ENCODE results near the gene BMPR1A. TPM values are rescaled to one million over a fixed set of nuclear protein-coding genes. Genes with fewer than 3 reads are reported as not detected.
"Not testable (repeated sequence)": the region's sequence is repeated elsewhere in the genome, so short reads cannot be mapped to it uniquely, and the experiment has no call there.

The BMPR1A gene
- total RNA-seq, 2 experiments from 2014 or later, result 2.9 to 6.8 TPM

DNA sequence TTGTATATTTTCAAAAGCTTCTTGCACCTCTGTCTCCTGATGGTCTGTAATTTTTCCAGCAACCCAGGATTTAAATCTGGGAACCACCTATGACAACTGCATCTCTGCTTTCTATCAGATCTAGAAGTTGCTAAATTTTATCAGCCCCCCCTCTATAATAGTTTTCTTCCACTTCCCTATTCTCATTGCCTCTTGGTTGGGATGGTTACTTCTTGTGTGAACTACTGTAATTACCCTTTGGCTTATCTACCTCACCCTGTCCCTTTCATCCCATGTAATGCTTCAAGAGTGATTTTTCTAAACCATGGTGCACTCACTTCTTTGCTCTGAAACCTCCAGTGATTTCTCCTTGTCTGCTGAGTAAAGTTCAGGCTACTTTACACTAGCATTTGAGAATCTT, 92.3 kb downstream of the BMPR1A start:
- CTCF ChIA-PET, result interaction anchor here (1.0 to 1.1 kb wide), 2 partner anchors 39 to 45 kb away, joined by 3 to 4 read pairs; no protein-coding TSS in a partner anchor
- Mint-ChIP-seq H3K4me1 (ENCODE audit: low read depth) (no peaks in the 10 kb centered on the region), H3K27ac (no peak overlapping the region), H3K9me3 (no peaks in the 10 kb centered on the region), H3K36me3 (ENCODE audit: low read depth) (peaks cover 4% of the 10 kb centered on the region), H3K4me3 (no peak overlapping the region), H3K27me3 (ENCODE audit: low read depth) (no peaks in the 10 kb centered on the region)
- intact Hi-C loops (cut with micrococcal nuclease), result no loop called here
- DNase-seq, result no peak

DNA sequence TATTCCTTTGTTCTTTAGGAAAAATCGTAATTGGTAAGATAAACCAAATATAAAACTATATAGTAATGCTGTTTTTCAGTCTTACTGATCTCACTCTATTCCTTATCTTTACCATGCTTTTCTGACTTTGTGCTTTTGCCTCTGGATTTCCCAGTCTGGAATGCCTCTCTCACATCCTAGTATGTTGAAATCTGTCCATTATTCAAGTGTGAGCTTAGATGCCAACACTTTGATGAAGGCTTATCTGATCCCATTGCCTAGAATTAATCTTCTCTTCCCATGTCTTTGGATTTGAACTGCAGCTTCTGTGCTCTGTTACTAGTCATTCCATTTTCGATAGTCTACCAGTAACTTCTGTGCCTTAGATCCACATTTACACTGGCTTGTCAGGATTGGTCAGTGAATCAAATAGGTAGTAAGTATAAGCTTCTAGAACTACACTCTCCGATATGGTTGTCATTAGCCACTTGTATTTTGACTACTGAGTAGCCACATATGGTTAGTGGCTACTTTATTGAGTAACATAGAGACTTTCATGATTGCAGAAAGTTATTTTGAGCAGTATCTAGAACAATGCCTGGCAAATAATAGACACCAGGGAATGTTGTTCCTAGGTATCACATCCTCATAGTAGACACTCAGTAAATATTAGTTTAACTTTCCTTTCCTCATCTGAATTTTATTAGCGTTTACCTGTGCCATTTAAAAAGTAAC, 92.9 kb downstream of the BMPR1A start:
- no peaks in the 10 kb centered on the region for H3K27me3 Mint-ChIP-seq (ENCODE audit: low read depth)
- no peak overlapping the region for H3K27ac Mint-ChIP-seq
- no peaks in the 10 kb centered on the region for H3K4me1 Mint-ChIP-seq (ENCODE audit: low read depth)
- CTCF ChIA-PET, result interaction anchor here (1.0 to 1.1 kb wide), 2 partner anchors 38 to 44 kb away, joined by 3 to 4 read pairs; no protein-coding TSS in a partner anchor
- peaks cover 4% of the 10 kb centered on the region for H3K36me3 Mint-ChIP-seq (ENCODE audit: low read depth)
- H3K9me3 Mint-ChIP-seq, result no peaks in the 10 kb centered on the region
- H3K4me3 Mint-ChIP-seq, result no peak overlapping the region
- intact Hi-C loops (cut with micrococcal nuclease), result no loop called here
- DNase-seq, result no peak

DNA sequence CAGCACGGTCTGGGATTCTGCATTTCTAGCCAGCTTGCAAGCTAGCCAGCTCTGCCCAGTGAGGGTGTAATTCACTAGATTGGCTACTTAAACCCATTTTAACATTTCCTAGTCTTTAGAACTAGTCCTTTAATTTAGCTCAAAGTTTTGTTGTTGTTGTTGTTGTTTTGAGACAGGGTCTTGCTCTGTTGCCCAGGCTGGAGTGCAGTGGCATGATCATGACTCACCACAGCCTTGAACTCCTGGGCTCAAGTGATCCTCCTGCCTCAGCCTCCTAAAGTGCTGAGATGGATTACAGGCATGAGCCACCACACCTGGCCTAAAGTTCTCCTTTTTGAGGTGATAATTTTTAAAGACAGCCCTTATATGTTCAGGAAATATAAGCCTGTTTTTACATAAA, 94.1 kb downstream of the BMPR1A start:
- Mint-ChIP-seq H3K4me1 (ENCODE audit: low read depth) (no peaks in the 10 kb centered on the region), H3K4me3 (no peak overlapping the region), H3K36me3 (ENCODE audit: low read depth) (peaks cover 4% of the 10 kb centered on the region), H3K27ac (no peak overlapping the region), H3K9me3 (no peaks in the 10 kb centered on the region), H3K27me3 (ENCODE audit: low read depth) (no peaks in the 10 kb centered on the region)
- CTCF ChIA-PET, result interaction anchor here (0.6 kb wide), 1 partner anchor 256 kb away, joined by 4 read pairs; no protein-coding TSS in a partner anchor
- no peak for DNase-seq
- intact Hi-C loops (cut with micrococcal nuclease), result no loop called here

DNA sequence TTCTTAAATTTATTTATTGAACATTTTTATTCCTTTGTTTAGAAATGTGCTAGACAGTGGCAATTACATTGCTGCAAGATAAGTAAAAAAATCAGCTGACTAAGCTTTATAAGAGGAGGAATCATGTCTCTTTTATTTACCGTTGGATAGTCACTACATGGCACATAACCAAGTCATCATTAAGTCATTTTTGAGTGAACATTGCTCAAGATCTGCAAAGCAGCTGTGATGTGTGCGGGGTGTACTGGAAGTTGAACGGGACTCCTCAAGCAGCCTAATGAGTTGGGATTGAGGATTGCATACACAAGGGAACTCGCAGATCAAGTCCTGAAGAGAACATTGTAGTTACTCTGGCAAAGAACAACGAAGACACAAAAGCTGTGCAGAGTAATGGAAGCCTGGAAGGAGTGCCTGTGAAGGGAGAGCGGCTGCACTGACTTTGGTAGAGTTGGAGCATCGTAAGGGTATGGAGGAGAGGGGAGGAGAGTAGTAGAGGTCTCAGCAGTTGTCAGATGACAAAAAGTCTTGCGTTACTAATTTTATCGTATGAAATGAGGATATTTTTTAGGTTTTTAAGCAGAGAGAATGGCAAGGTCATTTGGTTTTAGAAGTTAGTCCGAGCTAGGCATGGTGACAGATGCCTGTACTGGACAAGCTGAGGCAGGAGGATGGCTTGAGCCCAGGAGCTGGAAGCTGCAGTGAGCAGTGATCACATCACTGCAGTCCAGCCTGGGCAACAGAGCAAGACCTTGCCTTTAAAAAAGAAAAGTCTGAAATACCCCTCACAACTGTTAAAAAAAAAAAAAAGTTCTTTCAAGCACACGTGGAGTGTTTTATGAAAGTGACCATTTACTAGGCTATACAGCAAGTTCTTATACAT, 95.1 kb downstream of the BMPR1A start:
- H3K36me3 Mint-ChIP-seq (ENCODE audit: low read depth), result peaks cover 4% of the 10 kb centered on the region
- no peaks in the 10 kb centered on the region for H3K4me1 Mint-ChIP-seq (ENCODE audit: low read depth)
- no peaks in the 10 kb centered on the region for H3K9me3 Mint-ChIP-seq
- CTCF ChIA-PET, result interaction anchor here (0.7 kb wide), 1 partner anchor 9 kb away, joined by 4 read pairs; no protein-coding TSS in a partner anchor
- intact Hi-C loops (cut with micrococcal nuclease), result no loop called here
- H3K4me3 Mint-ChIP-seq, result no peak overlapping the region
- H3K27ac Mint-ChIP-seq, result no peak overlapping the region
- H3K27me3 Mint-ChIP-seq (ENCODE audit: low read depth), result no peaks in the 10 kb centered on the region
- no peak for DNase-seq

DNA sequence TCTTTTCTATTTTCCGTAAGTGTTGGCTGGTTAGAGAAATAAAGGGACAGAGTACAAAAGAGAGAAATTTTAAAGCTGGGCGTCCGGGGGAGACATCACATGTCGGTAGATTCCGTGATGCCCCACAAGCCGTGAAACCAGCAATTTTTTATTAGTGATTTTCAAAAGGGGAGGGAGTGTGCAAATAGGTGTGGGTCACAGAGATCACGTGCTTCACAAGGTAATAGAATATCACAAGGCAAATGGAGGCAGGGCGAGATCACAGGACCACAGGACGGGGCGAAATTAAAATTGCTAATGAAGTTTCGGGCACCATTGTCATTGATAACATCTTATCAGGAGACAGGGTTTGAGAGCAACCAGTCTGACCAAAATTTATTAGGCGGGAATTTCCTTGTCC, 97.2 kb downstream of the BMPR1A start:
- DNase-seq; intact Hi-C loops (cut with micrococcal nuclease); H3K9me3 Mint-ChIP-seq; H3K27me3 Mint-ChIP-seq (ENCODE audit: low read depth); H3K4me1 Mint-ChIP-seq (ENCODE audit: low read depth); H3K4me3 Mint-ChIP-seq; CTCF ChIA-PET; H3K27ac Mint-ChIP-seq; H3K36me3 Mint-ChIP-seq (ENCODE audit: low read depth): not testable (repeated sequence)

DNA sequence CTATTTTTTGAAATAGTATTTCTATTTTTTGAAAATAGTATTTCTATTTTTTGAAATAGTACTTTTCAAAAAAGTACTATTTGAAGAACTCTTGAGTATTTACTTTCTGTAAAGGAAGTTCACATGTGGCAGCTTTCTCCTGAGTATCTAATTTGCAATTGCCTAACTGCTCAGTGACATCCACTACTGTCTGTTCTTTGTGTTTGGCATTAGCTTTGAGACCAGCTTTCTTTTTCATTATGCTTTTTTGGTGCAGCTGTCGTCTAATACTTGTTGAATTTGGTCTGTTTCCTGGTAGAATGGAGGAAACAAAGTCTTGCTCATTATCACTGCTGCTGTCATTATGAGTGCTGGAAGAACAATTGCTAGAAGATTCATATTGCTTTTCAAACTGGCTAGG, 99.1 kb downstream of the BMPR1A start:
- H3K27ac Mint-ChIP-seq, result no peak overlapping the region
- no peak for DNase-seq
- H3K4me1 Mint-ChIP-seq (ENCODE audit: low read depth), result no peaks in the 10 kb centered on the region
- H3K36me3 Mint-ChIP-seq (ENCODE audit: low read depth), result peaks cover 4% of the 10 kb centered on the region
- CTCF ChIA-PET, result no interaction called here
- H3K9me3 Mint-ChIP-seq, result no peaks in the 10 kb centered on the region
- intact Hi-C loops (cut with micrococcal nuclease), result no loop called here
- no peak overlapping the region for H3K4me3 Mint-ChIP-seq
- H3K27me3 Mint-ChIP-seq (ENCODE audit: low read depth), result no peaks in the 10 kb centered on the region

DNA sequence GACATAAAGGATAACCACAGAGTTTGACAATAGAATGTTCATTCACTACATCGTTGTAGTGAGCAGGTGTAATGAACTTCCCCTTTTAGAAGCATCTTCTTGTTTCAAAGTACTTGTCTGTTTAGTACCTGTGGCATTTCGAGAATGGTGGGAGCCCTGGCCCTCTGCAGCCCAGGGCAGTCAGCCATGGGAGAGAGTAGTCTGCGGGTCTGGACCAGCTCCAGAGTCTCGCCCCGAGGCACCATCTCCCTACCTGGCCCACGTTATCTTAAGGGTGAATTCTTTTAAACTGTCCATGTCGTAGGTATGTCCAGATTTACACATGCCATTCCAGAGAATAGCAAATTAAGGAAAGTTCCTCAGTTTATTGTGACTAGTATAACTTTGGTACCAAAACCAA, 99.7 kb downstream of the BMPR1A start:
- intact Hi-C loops (cut with micrococcal nuclease), result no loop called here
- CTCF ChIA-PET, result no interaction called here
- H3K9me3 Mint-ChIP-seq, result no peaks in the 10 kb centered on the region
- no peak for DNase-seq
- no peak overlapping the region for H3K4me3 Mint-ChIP-seq
- H3K27ac Mint-ChIP-seq, result no peak overlapping the region
- peaks cover 4% of the 10 kb centered on the region for H3K36me3 Mint-ChIP-seq (ENCODE audit: low read depth)
- H3K4me1 Mint-ChIP-seq (ENCODE audit: low read depth), result no peaks in the 10 kb centered on the region
- no peaks in the 10 kb centered on the region for H3K27me3 Mint-ChIP-seq (ENCODE audit: low read depth)

DNA sequence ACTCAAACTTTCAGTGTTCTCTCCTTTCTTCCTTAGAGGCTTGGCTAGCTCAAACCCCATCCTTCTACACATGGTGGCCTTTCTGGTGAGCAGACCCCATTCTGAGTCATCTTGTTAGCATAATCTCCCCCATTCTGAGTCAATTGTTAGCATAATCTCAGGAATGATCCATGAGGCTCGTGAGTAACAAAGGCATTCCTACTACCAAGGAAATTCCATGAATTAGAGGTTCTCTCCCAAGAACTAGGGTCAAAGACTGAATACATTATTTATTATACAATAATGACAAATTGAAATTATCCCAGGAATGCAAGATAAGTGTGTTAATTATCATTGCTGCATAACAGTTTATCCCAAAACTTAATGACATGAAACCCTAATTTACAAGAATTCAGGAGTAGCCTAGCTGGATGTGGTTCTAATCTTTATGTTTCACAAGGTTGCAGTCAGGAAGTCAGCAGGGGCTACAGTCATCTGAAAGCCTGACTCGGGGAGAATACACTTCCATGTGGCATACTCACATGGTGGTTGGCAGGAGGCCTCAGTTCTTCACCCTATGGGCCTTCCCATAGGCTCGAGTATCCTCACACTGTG, 100.8 kb downstream of the BMPR1A start:
- H3K27me3 Mint-ChIP-seq (ENCODE audit: low read depth), result no peaks in the 10 kb centered on the region
- DNase-seq, result no peak
- CTCF ChIA-PET, result no interaction called here
- no peak overlapping the region for H3K4me3 Mint-ChIP-seq
- no peak overlapping the region for H3K27ac Mint-ChIP-seq
- intact Hi-C loops (cut with micrococcal nuclease), result no loop called here
- no peaks in the 10 kb centered on the region for H3K9me3 Mint-ChIP-seq
- H3K36me3 Mint-ChIP-seq (ENCODE audit: low read depth), result peaks cover 1% of the 10 kb centered on the region
- no peaks in the 10 kb centered on the region for H3K4me1 Mint-ChIP-seq (ENCODE audit: low read depth)

DNA sequence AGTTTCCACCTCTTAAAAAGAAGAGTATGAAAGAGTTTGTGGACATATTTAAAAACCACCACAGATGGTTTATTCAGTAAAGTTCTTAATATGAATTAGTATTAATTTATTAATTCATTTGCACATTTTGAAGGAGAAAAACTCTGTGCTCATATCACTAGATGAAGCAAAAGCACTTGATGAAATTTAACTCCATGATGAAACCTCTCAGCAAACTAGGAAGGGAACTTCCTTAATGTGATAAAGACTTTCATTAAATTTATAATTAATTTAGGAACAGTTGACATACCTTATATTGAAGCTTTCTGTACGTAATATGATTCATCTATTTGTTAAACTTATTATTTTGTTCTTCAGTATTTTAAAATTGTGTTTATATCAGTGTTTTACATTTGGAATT, 101.6 kb downstream of the BMPR1A start:
- Mint-ChIP-seq H3K9me3 (no peaks in the 10 kb centered on the region), H3K36me3 (ENCODE audit: low read depth) (peaks cover 1% of the 10 kb centered on the region), H3K27ac (no peak overlapping the region), H3K4me1 (ENCODE audit: low read depth) (no peaks in the 10 kb centered on the region), H3K27me3 (ENCODE audit: low read depth) (no peaks in the 10 kb centered on the region), H3K4me3 (no peak overlapping the region)
- DNase-seq, result no peak
- CTCF ChIA-PET, result no interaction called here
- intact Hi-C loops (cut with micrococcal nuclease), result no loop called here

DNA sequence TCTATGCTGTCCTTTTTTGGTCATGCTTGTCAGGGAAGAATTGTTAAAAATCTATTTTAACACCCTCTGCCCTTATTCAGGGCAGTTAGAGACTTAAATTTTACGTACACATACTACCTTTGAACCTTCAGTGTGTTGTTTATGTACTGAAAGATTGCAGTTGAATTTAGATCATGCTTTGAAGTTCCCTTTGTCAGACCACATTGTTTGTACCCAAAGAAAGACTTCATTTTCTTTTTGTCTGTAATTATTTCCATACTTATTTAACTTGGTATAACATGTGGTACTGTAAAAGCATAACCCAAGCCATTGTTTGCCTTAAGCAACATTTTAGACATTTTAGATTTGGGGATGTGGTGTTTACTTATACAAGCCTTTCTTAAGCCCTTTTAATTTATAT, 104.9 kb downstream of the BMPR1A start:
- CTCF ChIA-PET, result no interaction called here
- no peaks in the 10 kb centered on the region for H3K4me1 Mint-ChIP-seq (ENCODE audit: low read depth)
- no peak overlapping the region for H3K4me3 Mint-ChIP-seq
- DNase-seq, result no peak
- no peaks in the 10 kb centered on the region for H3K27me3 Mint-ChIP-seq (ENCODE audit: low read depth)
- intact Hi-C loops (cut with micrococcal nuclease), result no loop called here
- H3K36me3 Mint-ChIP-seq (ENCODE audit: low read depth), result no peaks in the 10 kb centered on the region
- H3K9me3 Mint-ChIP-seq, result no peaks in the 10 kb centered on the region
- H3K27ac Mint-ChIP-seq, result no peak overlapping the region

DNA sequence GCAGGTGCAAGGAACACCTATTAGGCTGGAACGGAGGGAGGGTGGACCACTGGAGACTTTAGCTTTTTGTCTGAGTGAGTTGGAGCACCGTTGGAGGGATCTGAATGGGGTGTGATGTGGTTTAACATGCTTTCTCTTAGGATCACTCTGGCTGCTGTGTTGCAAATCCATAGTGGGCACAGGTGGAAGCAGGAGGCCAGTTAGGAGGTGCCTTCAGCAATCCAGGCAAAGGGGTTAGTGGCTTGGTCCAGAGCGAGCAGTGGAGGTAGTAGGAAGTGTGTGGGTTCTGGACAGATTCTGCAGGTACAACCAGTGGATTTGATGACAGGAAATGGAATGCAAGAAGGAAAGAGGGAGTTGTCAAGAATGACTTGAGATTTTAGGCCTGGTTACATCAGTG, 106.0 kb downstream of the BMPR1A start:
- Mint-ChIP-seq H3K4me3 (no peak overlapping the region), H3K9me3 (no peaks in the 10 kb centered on the region), H3K27me3 (ENCODE audit: low read depth) (no peaks in the 10 kb centered on the region), H3K36me3 (ENCODE audit: low read depth) (no peaks in the 10 kb centered on the region), H3K27ac (no peak overlapping the region), H3K4me1 (ENCODE audit: low read depth) (no peaks in the 10 kb centered on the region)
- DNase-seq, result no peak
- intact Hi-C loops (cut with micrococcal nuclease), result no loop called here
- CTCF ChIA-PET, result interaction anchor here (0.6 kb wide), 1 partner anchor 44 kb away, joined by 3 read pairs; no protein-coding TSS in a partner anchor

DNA sequence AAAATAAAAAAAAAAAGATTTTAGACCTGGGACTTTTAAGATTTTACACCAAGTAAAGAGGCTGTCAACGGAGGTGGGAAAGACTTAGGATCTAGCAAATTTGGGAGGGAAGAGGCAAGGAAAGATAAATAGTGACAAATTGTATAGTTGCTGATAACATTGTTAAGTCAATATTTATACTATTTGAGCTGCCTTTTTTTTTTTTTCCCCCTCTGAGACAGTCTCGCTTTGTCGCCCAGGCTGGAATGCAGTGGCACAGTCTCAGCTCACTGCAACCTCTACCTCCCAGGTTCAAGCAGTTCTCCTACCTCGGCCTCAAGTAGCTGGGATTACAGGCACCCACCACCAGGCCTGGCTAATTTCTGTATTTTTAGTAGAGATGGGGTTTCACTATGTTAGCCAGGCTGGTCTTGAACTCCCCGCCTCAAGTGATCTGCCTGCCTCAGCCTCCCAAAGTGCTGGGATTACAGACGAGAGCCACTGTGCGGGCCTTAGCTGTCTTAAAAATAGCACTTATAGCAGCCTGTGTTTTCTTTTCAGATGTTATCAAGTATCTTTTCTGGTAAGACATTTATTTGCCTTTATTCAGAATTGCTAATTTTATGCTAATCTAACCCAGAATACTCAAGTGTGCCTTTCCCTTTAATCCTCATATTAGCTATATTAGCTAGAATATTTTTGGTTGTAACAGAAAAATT, 106.5 kb downstream of the BMPR1A start:
- intact Hi-C loops (cut with micrococcal nuclease), result no loop called here

More for the DNA sequence above, 106.5 kb downstream of the BMPR1A start:
- DNase-seq, result no peak
- Mint-ChIP-seq H3K27ac (no peak overlapping the region), H3K4me1 (ENCODE audit: low read depth) (no peaks in the 10 kb centered on the region), H3K9me3 (no peaks in the 10 kb centered on the region), H3K4me3 (no peak overlapping the region), H3K36me3 (ENCODE audit: low read depth) (no peaks in the 10 kb centered on the region), H3K27me3 (ENCODE audit: low read depth) (no peaks in the 10 kb centered on the region)
- CTCF ChIA-PET, result interaction anchor here (0.7 kb wide), 1 partner anchor 70 kb away, joined by 3 read pairs; no protein-coding TSS in a partner anchor
